ENCODE results near the gene FANK1. TPM values are rescaled to one million over a fixed set of nuclear protein-coding genes. Genes with fewer than 3 reads are reported as not detected.
"Not testable (repeated sequence)": the region's sequence is repeated elsewhere in the genome, so short reads cannot be mapped to it uniquely, and the experiment has no call there.

FANK1 gene
- total RNA-seq, 5 donors from 2014 or later (not counting 1 experiment from before 2014, with no cell fraction given), result 1.3 to 3.3 (median 2.2) TPM; not detected in 1

DNA sequence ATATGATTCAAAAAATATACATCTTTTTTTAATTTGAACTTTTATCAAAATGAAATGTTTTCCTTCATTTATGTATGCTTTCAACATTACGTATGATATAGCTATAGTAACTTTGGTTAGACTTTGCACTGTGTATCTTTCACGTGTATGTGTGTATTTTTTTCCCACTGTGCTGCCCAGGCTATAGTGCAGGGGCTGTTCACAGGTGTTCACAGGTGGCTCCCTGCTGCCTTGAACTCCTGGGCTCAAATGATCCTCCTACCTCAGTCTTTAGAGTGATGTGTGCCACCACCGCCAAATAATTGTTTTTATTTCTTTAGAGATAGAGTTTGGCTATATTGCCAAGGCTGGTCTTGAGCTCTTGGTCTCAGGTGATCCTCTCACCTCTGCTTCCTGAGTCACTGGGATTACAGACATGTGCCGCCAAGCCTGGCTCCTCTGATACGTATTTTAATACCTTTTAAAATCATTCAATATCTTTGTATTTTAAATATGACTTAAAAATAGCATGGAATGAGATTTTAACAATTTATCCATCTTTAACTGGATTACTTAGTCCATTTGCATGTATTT is 29.0 kb downstream of the FANK1 start:
- Histone ChIP-seq H3K36me3 (ENCODE audit: control insufficient read depth in 2 of 2, extremely low read depth in 1 of 2, insufficient read depth in 1 of 2, low read length in 1 of 2) (no peaks in the 10 kb centered on the region), H3K4me3 (ENCODE audit: control insufficient read depth in 1 of 2, extremely low read depth in 1 of 2, low read length in 1 of 2) (no peak overlapping the region), H3K27me3 (replicated peaks in 1 of 2; ENCODE audit: control insufficient read depth in 2 of 2, extremely low read depth in 1 of 2, insufficient read depth in 2 of 2, low read length in 1 of 2) (no peaks in the 10 kb centered on the region), H3K27ac (ENCODE audit: low read length) (no peak overlapping the region), H3K9me3 (no peaks in the 10 kb centered on the region), H3K4me1 (ENCODE audit: control insufficient read depth in 1 of 2, extremely low read depth in 1 of 2, insufficient read depth in 2 of 2, low read length in 2 of 2) (no peaks in the 10 kb centered on the region)
- no peak overlapping the region for H3K4me3 Mint-ChIP-seq
- H3K36me3 Mint-ChIP-seq, result no peaks in the 10 kb centered on the region
- no peaks in the 10 kb centered on the region for H3K4me1 Mint-ChIP-seq
- H3K9me3 Mint-ChIP-seq, result no peaks in the 10 kb centered on the region
- no peak overlapping the region for H3K27ac Mint-ChIP-seq
- peaks cover 1 to 3% of the 10 kb centered on the region in 2 donors for H3K27me3 Mint-ChIP-seq
- WGBS (ENCODE audit: insufficient coverage), result no CpG with 5 or more reads among the region's 5 CpGs
- DNase-seq (no peak), ATAC-seq (replicated peaks in 1 of 4) (no peak)
- ChIA-PET POLR2A (no interaction called here), CTCF (interaction anchor here in 1 of 2 donors (0.6 kb wide), 1 partner anchor 1378 kb away, joined by 3 read pairs; no protein-coding TSS in a partner anchor)

DNA sequence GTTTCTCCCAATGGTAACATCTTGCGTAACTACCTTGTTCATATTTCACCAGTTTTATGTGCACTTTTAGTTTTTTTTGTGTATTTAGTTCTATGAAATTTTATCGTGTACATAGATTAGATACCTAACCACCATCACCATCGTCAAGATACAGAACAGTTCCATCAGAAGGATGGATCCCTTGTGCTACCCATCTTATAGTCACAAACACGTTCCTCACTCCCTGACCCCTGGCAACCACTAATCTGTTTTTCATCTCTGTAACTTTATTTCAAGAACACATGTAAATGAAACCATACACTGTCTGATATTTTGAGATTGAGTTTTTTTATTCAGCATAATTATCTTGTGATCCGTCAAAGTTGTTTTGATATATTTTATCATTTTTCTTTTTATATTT is 29.9 kb downstream of the FANK1 start:
- H3K4me3 ChIP-seq (ENCODE audit: control insufficient read depth in 1 of 2, extremely low read depth in 1 of 2, low read length in 1 of 2), result no peak overlapping the region
- no peaks in the 10 kb centered on the region for H3K36me3 ChIP-seq (ENCODE audit: control insufficient read depth in 2 of 2, extremely low read depth in 1 of 2, insufficient read depth in 1 of 2, low read length in 1 of 2)
- H3K27me3 Mint-ChIP-seq, result peaks cover 1 to 3% of the 10 kb centered on the region in 2 donors
- ChIA-PET POLR2A (no interaction called here), CTCF (no interaction called here)
- H3K27me3 ChIP-seq (replicated peaks in 1 of 2; ENCODE audit: control insufficient read depth in 2 of 2, extremely low read depth in 1 of 2, insufficient read depth in 2 of 2, low read length in 1 of 2), result no peaks in the 10 kb centered on the region
- ATAC-seq (replicated peaks in 1 of 4), result no peak
- no peaks in the 10 kb centered on the region for H3K4me1 ChIP-seq (ENCODE audit: control insufficient read depth in 1 of 2, extremely low read depth in 1 of 2, insufficient read depth in 2 of 2, low read length in 2 of 2)
- no peaks in the 10 kb centered on the region for H3K4me1 Mint-ChIP-seq
- no peak overlapping the region for H3K27ac Mint-ChIP-seq
- H3K36me3 Mint-ChIP-seq, result no peaks in the 10 kb centered on the region
- no peaks in the 10 kb centered on the region for H3K9me3 Mint-ChIP-seq
- 41% methylated on average over 3 of the region's 5 CpGs for WGBS (ENCODE audit: insufficient coverage)
- no peak overlapping the region for H3K4me3 Mint-ChIP-seq
- no peaks in the 10 kb centered on the region for H3K9me3 ChIP-seq
- DNase-seq, result no peak
- H3K27ac ChIP-seq (ENCODE audit: low read length), result no peak overlapping the region

GRCh38 chr10:125927265-125927664 is 30.9 kb downstream of the FANK1 start:
- POLR2A ChIA-PET; H3K4me1 Mint-ChIP-seq; H3K36me3 ChIP-seq (ENCODE audit: control insufficient read depth in 2 of 2, extremely low read depth in 1 of 2, insufficient read depth in 1 of 2, low read length in 1 of 2); H3K27ac ChIP-seq (ENCODE audit: low read length); H3K4me3 Mint-ChIP-seq; H3K27me3 Mint-ChIP-seq; H3K4me1 ChIP-seq (ENCODE audit: control insufficient read depth in 1 of 2, extremely low read depth in 1 of 2, insufficient read depth in 2 of 2, low read length in 2 of 2); DNase-seq; H3K4me3 ChIP-seq (ENCODE audit: control insufficient read depth in 1 of 2, extremely low read depth in 1 of 2, low read length in 1 of 2); H3K9me3 ChIP-seq; H3K27ac Mint-ChIP-seq; CTCF ChIA-PET; H3K27me3 ChIP-seq (replicated peaks in 1 of 2; ENCODE audit: control insufficient read depth in 2 of 2, extremely low read depth in 1 of 2, insufficient read depth in 2 of 2, low read length in 1 of 2); ATAC-seq (replicated peaks in 1 of 4); H3K9me3 Mint-ChIP-seq; H3K36me3 Mint-ChIP-seq: not testable (repeated sequence)
- no CpG with 5 or more reads among the region's 5 CpGs for WGBS (ENCODE audit: insufficient coverage)

- 92% methylated on average over 6 of the region's 7 CpGs for WGBS (ENCODE audit: insufficient coverage)
- CTCF ChIA-PET, result no interaction called here
- Mint-ChIP-seq H3K27ac (no peak overlapping the region), H3K9me3 (no peaks in the 10 kb centered on the region), H3K4me1 (no peaks in the 10 kb centered on the region), H3K36me3 (no peaks in the 10 kb centered on the region), H3K4me3 (no peak overlapping the region), H3K27me3 (peaks cover 8 to 10% of the 10 kb centered on the region in 2 donors)
- Histone ChIP-seq H3K36me3 (ENCODE audit: control insufficient read depth in 2 of 2, extremely low read depth in 1 of 2, insufficient read depth in 1 of 2, low read length in 1 of 2) (no peaks in the 10 kb centered on the region), H3K27ac (ENCODE audit: low read length) (no peak overlapping the region), H3K4me3 (ENCODE audit: control insufficient read depth in 1 of 2, extremely low read depth in 1 of 2, low read length in 1 of 2) (no peak overlapping the region), H3K9me3 (no peaks in the 10 kb centered on the region), H3K27me3 (replicated peaks in 1 of 2; ENCODE audit: control insufficient read depth in 2 of 2, extremely low read depth in 1 of 2, insufficient read depth in 2 of 2, low read length in 1 of 2) (no peaks in the 10 kb centered on the region), H3K4me1 (ENCODE audit: control insufficient read depth in 1 of 2, extremely low read depth in 1 of 2, insufficient read depth in 2 of 2, low read length in 2 of 2) (no peaks in the 10 kb centered on the region)
- DNase-seq (no peak), ATAC-seq (replicated peaks in 1 of 4) (no peak)
- POLR2A ChIA-PET, result no interaction called here
Observed at GRCh38 chr10:125928928-125929585, 32.7 kb downstream of the FANK1 start.

DNA sequence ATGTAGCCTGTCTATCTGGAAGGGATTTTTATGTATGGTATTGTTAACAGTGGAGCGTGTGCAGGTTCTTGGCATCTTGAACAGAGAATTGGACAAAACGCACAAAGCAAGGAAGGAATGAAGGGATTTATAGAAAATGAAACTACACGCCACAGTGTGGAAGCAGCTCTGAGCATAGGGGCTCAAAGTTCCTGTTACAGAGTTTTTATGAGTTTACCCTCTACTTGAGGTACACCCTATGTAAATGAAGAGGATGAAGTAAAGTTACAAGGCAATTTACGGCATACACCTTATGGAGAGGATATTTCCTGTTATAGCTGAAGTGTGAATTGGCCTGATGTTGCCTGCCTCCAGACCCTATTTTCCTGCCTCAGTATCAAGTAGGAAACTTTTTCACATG is 33.3 kb downstream of the FANK1 start:
- no peak overlapping the region for H3K27ac Mint-ChIP-seq

GRCh38 chr10:125933693-125934092 is 37.3 kb downstream of the FANK1 start:
- no peak overlapping the region for H3K27ac ChIP-seq (ENCODE audit: low read length)
- Mint-ChIP-seq H3K4me3 (no peak overlapping the region), H3K9me3 (no peaks in the 10 kb centered on the region), H3K4me1 (no peaks in the 10 kb centered on the region), H3K36me3 (no peaks in the 10 kb centered on the region), H3K27ac (no peak overlapping the region), H3K27me3 (peaks cover 23 to 25% of the 10 kb centered on the region in 2 donors)
- ChIA-PET POLR2A (no interaction called here), CTCF (no interaction called here)
- H3K4me1 ChIP-seq (ENCODE audit: control insufficient read depth in 1 of 2, extremely low read depth in 1 of 2, insufficient read depth in 2 of 2, low read length in 2 of 2), result no peaks in the 10 kb centered on the region
- no peak overlapping the region for H3K4me3 ChIP-seq (ENCODE audit: control insufficient read depth in 1 of 2, extremely low read depth in 1 of 2, low read length in 1 of 2)
- H3K9me3 ChIP-seq, result no peaks in the 10 kb centered on the region
- no peaks in the 10 kb centered on the region for H3K36me3 ChIP-seq (ENCODE audit: control insufficient read depth in 2 of 2, extremely low read depth in 1 of 2, insufficient read depth in 1 of 2, low read length in 1 of 2)
- 60% methylated on average over 1 of the region's 4 CpGs for WGBS (ENCODE audit: insufficient coverage)
- DNase-seq, result no peak
- peaks cover 0 to 12% of the 10 kb centered on the region in 2 experiments for H3K27me3 ChIP-seq (replicated peaks in 1 of 2; ENCODE audit: control insufficient read depth in 2 of 2, extremely low read depth in 1 of 2, insufficient read depth in 2 of 2, low read length in 1 of 2)
- no peak for ATAC-seq (replicated peaks in 1 of 4)

More for the DNA sequence above, 33.3 kb downstream of the FANK1 start:
- H3K36me3 ChIP-seq (ENCODE audit: control insufficient read depth in 2 of 2, extremely low read depth in 1 of 2, insufficient read depth in 1 of 2, low read length in 1 of 2), result no peaks in the 10 kb centered on the region
- 90% methylated on average over 2 of the region's 4 CpGs for WGBS (ENCODE audit: insufficient coverage)
- peaks cover 0 to 5% of the 10 kb centered on the region in 2 experiments for H3K27me3 ChIP-seq (replicated peaks in 1 of 2; ENCODE audit: control insufficient read depth in 2 of 2, extremely low read depth in 1 of 2, insufficient read depth in 2 of 2, low read length in 1 of 2)
- POLR2A ChIA-PET, result no interaction called here
- Mint-ChIP-seq H3K27me3 (peaks cover 8 to 13% of the 10 kb centered on the region in 2 donors), H3K9me3 (no peaks in the 10 kb centered on the region), H3K4me1 (no peaks in the 10 kb centered on the region), H3K36me3 (no peaks in the 10 kb centered on the region), H3K4me3 (no peak overlapping the region)
- ATAC-seq (replicated peaks in 1 of 4) (no peak), DNase-seq (no peak)
- no peaks in the 10 kb centered on the region for H3K4me1 ChIP-seq (ENCODE audit: control insufficient read depth in 1 of 2, extremely low read depth in 1 of 2, insufficient read depth in 2 of 2, low read length in 2 of 2)
- H3K27ac ChIP-seq (ENCODE audit: low read length), result no peak overlapping the region
- CTCF ChIA-PET, result no interaction called here
- no peak overlapping the region for H3K4me3 ChIP-seq (ENCODE audit: control insufficient read depth in 1 of 2, extremely low read depth in 1 of 2, low read length in 1 of 2)
- no peaks in the 10 kb centered on the region for H3K9me3 ChIP-seq

Measured in T-cell (primary cell).